Endothelial cell of umbilical vein (primary cell): ENCODE results near the gene RNF121.
A peak's percentile ranks its signal among the peaks of the same experiment; 100 is the strongest.

Experiments used
- CTCF ChIP-seq, 2 donors: IDR thresholded peaks; 1 replicate in 1 of 2; 2 replicates in 1 of 2; pipeline ENCODE4 v1.5.1; 2011; ENCODE audit warnings: low read length in 2 of 2, mild to moderate bottlenecking in 2 of 2, moderate library complexity in 2 of 2, control low read depth in 1 of 2, inconsistent platforms in 1 of 2, low read depth in 1 of 2; ENCODE audit not compliant: insufficient read depth in 1 of 2; ENCODE audit errors: extremely low read depth in 1 of 2
- FOS ChIP-seq: IDR thresholded peaks from 2 replicates; pipeline ENCODE4 v1.6.1; 2011; ENCODE audit warnings: mild to moderate bottlenecking, low read length, moderate library complexity, borderline replicate concordance; ENCODE audit not compliant: insufficient read depth
- POLR2A ChIP-seq: IDR thresholded peaks from 2 replicates; pipeline ENCODE4 v1.6.1; 2012; ENCODE audit warnings: low read depth, mild to moderate bottlenecking, control low read depth, low read length

- peak; percentile 52 for TF ChIP-seq POLR2A
- TF ChIP-seq CTCF (IDR thresholded peaks at IDR 0.05; ENCODE audit: extremely low read depth in 1 of 2, insufficient read depth in 1 of 2, low read depth in 1 of 2, low read length in 2 of 2) = no peak
- peak; percentile 50 for TF ChIP-seq FOS
These were observed 17.3 kb downstream of the RNF121 start for GRCh38 chr11:71946144-71946571.
